Activated CD8-positive, alpha-beta memory T cell treated with anti-CD3 and anti-CD28 coated beads for 4 hours (primary cell): ENCODE data around the gene CLEC9A.

Experiments
- DNase-seq, 2 donors: peaks; one replicate each; pipeline ENCODE4 v3.0.0-alpha.2; 2020; ENCODE audit warnings: low read depth in 2 of 2

The CLEC9A gene

GRCh38 chr12:10110256-10110844, 79.9 kb downstream of the CLEC9A start:
- no peak for DNase-seq

- no peak for DNase-seq
Measured at GRCh38 chr12:10111451-10111850, 81.0 kb downstream of the CLEC9A start.

- DNase-seq = no peak
Measured at GRCh38 chr12:10113075-10113474, 82.6 kb downstream of the CLEC9A start.

GRCh38 chr12:10113920-10114319, 83.4 kb downstream of the CLEC9A start:
- no peak for DNase-seq

- DNase-seq = no peak
Measured at GRCh38 chr12:10115311-10115710, 84.8 kb downstream of the CLEC9A start.
